ENCODE results near the gene MYO5A.
"Not testable (repeated sequence)": the region's sequence is repeated elsewhere in the genome, so short reads cannot be mapped to it uniquely, and the experiment has no call there.

The MYO5A gene

GRCh38 chr15:52503788-52504496, 24.7 kb downstream of the MYO5A start:
- no peak for DNase-seq

GRCh38 chr15:52502608-52503007, 26.1 kb downstream of the MYO5A start:
- DNase-seq = no peak

GRCh38 chr15:52499506-52499905, 29.2 kb downstream of the MYO5A start:
- no peak for DNase-seq

- DNase-seq = no peak
These were observed 30.0 kb downstream of the MYO5A start for GRCh38 chr15:52498706-52499105.

GRCh38 chr15:52496776-52497470, 31.8 kb downstream of the MYO5A start:
- no peak for DNase-seq

- DNase-seq = no peak
These were observed 32.5 kb downstream of the MYO5A start for GRCh38 chr15:52496175-52496574.

- DNase-seq = no peak
These were observed 33.6 kb downstream of the MYO5A start for GRCh38 chr15:52495125-52495524.

- no peak for DNase-seq
These were observed 34.7 kb downstream of the MYO5A start for GRCh38 chr15:52493968-52494367.

GRCh38 chr15:52492132-52492531, 36.5 kb downstream of the MYO5A start:
- DNase-seq = no peak

GRCh38 chr15:52491472-52491871, 37.2 kb downstream of the MYO5A start:
- DNase-seq = no peak

- not testable (repeated sequence) for DNase-seq
These were observed 39.2 kb downstream of the MYO5A start for GRCh38 chr15:52489430-52489829.

- DNase-seq = no peak
These were observed 39.9 kb downstream of the MYO5A start for GRCh38 chr15:52488830-52489229.

- DNase-seq = no peak
These were observed 42.4 kb downstream of the MYO5A start for GRCh38 chr15:52486003-52486996.

GRCh38 chr15:52485290-52485689, 43.4 kb downstream of the MYO5A start:
- DNase-seq = no peak

- no peak for DNase-seq
These were observed 45.0 kb downstream of the MYO5A start for GRCh38 chr15:52483707-52484106.

- DNase-seq = no peak
These were observed 46.8 kb downstream of the MYO5A start for GRCh38 chr15:52481915-52482314.

GRCh38 chr15:52480990-52481389, 47.7 kb downstream of the MYO5A start:
- no peak for DNase-seq

- DNase-seq = no peak
These were observed 62.0 kb downstream of the MYO5A start for GRCh38 chr15:52466716-52467115.

- DNase-seq = no peak
These were observed 62.5 kb downstream of the MYO5A start for GRCh38 chr15:52466134-52466701.

- no peak for DNase-seq
These were observed 64.2 kb downstream of the MYO5A start for GRCh38 chr15:52464478-52464877.

GRCh38 chr15:52464040-52464439, 64.6 kb downstream of the MYO5A start:
- DNase-seq = no peak

GRCh38 chr15:52463638-52464037, 65.0 kb downstream of the MYO5A start:
- DNase-seq = no peak

- no peak for DNase-seq
These were observed 65.8 kb downstream of the MYO5A start for GRCh38 chr15:52462806-52463360.

Data from NCI-H446 treated with DMSO at 0.1 percent for 48 hours (cell line).